T follicular helper cell (primary cell): Measurements from ENCODE around the gene CFLAR.
"Not testable (repeated sequence)": the region's sequence is repeated elsewhere in the genome, so short reads cannot be mapped to it uniquely, and the experiment has no call there.

ENCODE experiments used
- DNase-seq: peaks from one replicate; pipeline ENCODE4 v3.0.0-alpha.2; 2020; ENCODE audit warnings: low read depth

Gene CFLAR

GRCh38 chr2:201118961-201119854, 3.2 kb downstream of the CFLAR start:
- DNase-seq, result no peak

- no peak for DNase-seq
These were observed 6.3 kb downstream of the CFLAR start for GRCh38 chr2:201122276-201122675.

GRCh38 chr2:201126308-201127151, 10.6 kb downstream of the CFLAR start:
- no peak for DNase-seq

- no peak for DNase-seq
These were observed 11.2 kb downstream of the CFLAR start for GRCh38 chr2:201127152-201127511.

- DNase-seq, result peak; percentile 21
These were observed 11.6 kb downstream of the CFLAR start for GRCh38 chr2:201127570-201127969.

GRCh38 chr2:201128033-201128432, 12.1 kb downstream of the CFLAR start:
- no peak for DNase-seq

- DNase-seq, result no peak
These were observed 13.1 kb downstream of the CFLAR start for GRCh38 chr2:201128933-201129505.

- DNase-seq, result peak; percentile 31
These were observed 14.7 kb downstream of the CFLAR start for GRCh38 chr2:201130524-201131186.

GRCh38 chr2:201132518-201132917, 16.6 kb downstream of the CFLAR start:
- no peak for DNase-seq

- no peak for DNase-seq
These were observed 19.4 kb downstream of the CFLAR start for GRCh38 chr2:201135386-201135785.

GRCh38 chr2:201136889-201137321, 20.9 kb downstream of the CFLAR start:
- DNase-seq, result no peak

- DNase-seq, result no peak
These were observed 21.8 kb downstream of the CFLAR start for GRCh38 chr2:201137505-201138400.

GRCh38 chr2:201138401-201138970, 22.5 kb downstream of the CFLAR start:
- no peak for DNase-seq

- not testable (repeated sequence) for DNase-seq
These were observed 23.2 kb downstream of the CFLAR start for GRCh38 chr2:201138986-201139781.

- no peak for DNase-seq
These were observed 24.1 kb downstream of the CFLAR start for GRCh38 chr2:201139836-201140604.

- no peak for DNase-seq
These were observed 28.4 kb downstream of the CFLAR start for GRCh38 chr2:201144101-201145051.

- no peak for DNase-seq
These were observed 32.5 kb downstream of the CFLAR start for GRCh38 chr2:201148434-201148990.
